Measurements from ENCODE around the gene C10orf62. TPM values are rescaled to one million over a fixed set of nuclear protein-coding genes. Genes with fewer than 3 reads are reported as not detected.

The C10orf62 gene
- total and polyA plus RNA-seq, 12 donors: 0.26 to 2.3 (median 0.90) TPM; not detected in 3

DNA sequence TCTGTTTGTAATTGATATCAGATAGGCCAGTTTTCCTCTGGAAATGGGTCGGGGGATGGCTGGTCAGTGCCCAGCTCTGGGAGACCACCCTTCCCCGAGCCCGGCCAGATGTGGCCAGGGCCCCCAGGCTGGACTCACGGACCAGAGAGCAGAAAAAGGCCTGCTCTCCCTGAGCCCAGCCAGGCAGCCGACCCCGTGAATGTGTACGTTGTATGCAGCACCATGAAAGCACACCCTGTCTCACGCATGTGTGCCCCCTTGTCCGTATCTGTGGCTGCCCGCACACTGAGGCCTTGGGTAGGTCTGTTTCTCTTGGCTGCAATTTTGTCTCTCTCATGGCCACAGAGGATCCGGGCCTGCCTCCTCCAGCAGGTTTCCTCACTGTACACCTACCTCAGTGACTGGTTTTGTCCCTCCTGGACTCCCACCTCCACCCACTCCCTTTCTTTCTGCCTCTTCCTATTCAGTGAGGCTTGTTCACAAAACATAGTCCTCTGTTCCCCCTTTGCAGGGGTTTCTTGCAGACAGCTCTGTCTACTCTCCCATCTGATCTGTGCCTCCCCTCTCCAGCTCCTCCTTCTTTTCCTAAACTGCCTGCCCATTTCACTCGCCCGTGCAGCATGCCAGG lies 40.6 kb upstream of the C10orf62 start:
- Histone ChIP-seq H3K27me3 (no peaks in the 10 kb centered on the region), H3K4me3 (no peak overlapping the region), H3K4me1 (replicated peaks in 1 of 2) (no peaks in the 10 kb centered on the region), H3K9me3 (replicated peaks in 1 of 3) (no peaks in the 10 kb centered on the region), H3K36me3 (replicated peaks in 1 of 2) (no peaks in the 10 kb centered on the region), H3K27ac (no peak overlapping the region)
- WGBS, 4 donors: 83 to 87% (median 87%) methylated on average over 7 to 13 of the region's 13 CpGs
- intact Hi-C loops (cut with DNase I): no loop called here
- TF ChIP-seq, protein P1, sequence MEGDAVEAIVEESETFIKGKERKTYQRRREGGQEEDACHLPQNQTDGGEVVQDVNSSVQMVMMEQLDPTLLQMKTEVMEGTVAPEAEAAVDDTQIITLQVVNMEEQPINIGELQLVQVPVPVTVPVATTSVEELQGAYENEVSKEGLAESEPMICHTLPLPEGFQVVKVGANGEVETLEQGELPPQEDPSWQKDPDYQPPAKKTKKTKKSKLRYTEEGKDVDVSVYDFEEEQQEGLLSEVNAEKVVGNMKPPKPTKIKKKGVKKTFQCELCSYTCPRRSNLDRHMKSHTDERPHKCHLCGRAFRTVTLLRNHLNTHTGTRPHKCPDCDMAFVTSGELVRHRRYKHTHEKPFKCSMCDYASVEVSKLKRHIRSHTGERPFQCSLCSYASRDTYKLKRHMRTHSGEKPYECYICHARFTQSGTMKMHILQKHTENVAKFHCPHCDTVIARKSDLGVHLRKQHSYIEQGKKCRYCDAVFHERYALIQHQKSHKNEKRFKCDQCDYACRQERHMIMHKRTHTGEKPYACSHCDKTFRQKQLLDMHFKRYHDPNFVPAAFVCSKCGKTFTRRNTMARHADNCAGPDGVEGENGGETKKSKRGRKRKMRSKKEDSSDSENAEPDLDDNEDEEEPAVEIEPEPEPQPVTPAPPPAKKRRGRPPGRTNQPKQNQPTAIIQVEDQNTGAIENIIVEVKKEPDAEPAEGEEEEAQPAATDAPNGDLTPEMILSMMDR (IDR thresholded peaks at IDR 0.05): no peak
- no peak for TF ChIP-seq POLR2A (IDR thresholded peaks at IDR 0.05)
- no peak for DNase-seq

DNA sequence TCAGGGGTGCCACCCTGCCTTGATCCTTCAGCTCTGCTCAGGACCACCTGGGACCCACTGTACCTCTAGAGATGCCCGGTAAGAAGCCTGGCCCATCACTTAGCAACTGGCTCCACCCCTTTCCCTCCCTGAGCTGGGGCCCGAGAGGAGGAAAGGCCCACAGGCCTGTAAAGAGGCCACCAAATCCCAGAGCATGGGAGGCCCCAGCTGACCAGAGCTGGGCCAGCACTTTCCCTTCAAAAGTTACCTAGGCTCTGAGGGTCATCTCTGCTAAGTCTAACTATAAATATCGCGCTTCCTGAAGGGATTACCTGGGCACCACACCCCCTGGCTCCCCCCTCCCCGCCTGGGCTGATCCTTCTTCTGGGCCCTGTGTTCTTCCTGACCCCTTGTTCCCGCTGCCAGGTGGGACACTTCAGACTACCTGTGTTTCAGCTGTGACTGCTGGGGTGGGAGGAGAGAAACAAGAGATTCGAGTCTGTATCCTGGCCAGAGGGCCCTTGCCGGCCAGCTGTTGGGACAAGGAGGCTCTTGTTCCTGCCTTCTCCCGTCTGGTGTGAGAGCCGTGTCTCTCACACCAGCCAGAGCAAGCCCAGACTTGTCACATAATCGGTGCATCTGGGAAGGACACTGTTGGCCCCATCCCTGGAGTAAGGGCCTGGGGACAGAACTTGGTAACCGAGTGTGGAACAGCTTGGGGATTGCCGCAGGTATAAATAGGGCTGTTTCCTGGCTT lies 39.8 kb upstream of the C10orf62 start:
- no peaks in the 10 kb centered on the region for H3K4me1 ChIP-seq (replicated peaks in 1 of 2)
- H3K36me3 ChIP-seq (replicated peaks in 1 of 2): no peaks in the 10 kb centered on the region
- intact Hi-C loops (cut with DNase I): loop anchor here (5.0 kb wide), 1 partner anchor 87 kb away; no protein-coding TSS in a partner anchor
- no peaks in the 10 kb centered on the region for H3K9me3 ChIP-seq (replicated peaks in 1 of 3)
- H3K27ac ChIP-seq: peak overlapping the region in 1 of 5 donors; percentile 47
- DNase-seq: no peak
- TF ChIP-seq POLR2A (IDR thresholded peaks at IDR 0.05): no peak
- TF ChIP-seq, protein P1 (IDR thresholded peaks at IDR 0.05): no peak
- no peak overlapping the region for H3K4me3 ChIP-seq
- 75 to 78% (median 77%) methylated on average over 11 to 13 of the region's 13 CpGs for WGBS, 4 donors
- no peaks in the 10 kb centered on the region for H3K27me3 ChIP-seq

DNA sequence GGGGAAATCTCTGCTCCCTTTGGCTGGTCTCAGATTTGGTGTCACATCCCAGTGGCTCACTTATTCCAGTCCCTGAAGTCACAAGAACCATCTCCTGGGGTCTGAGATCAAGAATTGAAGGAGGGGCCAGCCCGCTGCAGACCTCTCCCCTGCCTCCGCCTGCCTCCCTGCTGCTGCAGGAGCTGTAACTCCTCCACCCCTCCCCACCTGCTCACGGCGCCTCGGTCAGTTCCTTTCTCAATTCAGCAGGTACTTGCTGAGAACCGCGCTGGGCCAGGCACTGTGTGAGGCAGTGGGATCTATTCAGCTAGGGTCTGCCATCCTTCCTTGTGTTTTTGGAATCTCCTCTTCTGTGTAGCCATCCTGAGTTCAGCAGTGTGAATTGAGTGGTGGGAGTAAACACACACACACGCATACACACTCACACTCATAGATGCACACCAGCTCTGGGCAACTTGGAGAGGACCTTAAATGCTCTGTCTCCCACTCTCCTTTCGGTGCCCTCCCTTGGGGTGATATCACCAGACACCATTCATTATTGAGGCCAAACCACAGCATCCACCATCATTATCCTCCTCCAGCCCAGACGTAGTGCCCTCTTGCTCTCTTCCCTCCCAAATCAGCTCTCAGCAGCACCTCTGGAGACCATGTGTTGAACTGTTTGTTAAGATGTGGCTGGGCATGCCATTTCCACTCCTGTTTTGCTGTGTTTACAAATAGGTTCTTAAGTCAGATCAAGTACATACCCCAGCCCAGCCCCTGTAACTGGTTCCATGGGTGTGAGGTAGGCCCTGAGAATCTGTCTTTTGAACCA lies 39.0 kb upstream of the C10orf62 start:
- Histone ChIP-seq H3K9me3 (replicated peaks in 1 of 3) (no peaks in the 10 kb centered on the region), H3K27me3 (no peaks in the 10 kb centered on the region), H3K4me1 (replicated peaks in 1 of 2) (no peaks in the 10 kb centered on the region), H3K4me3 (no peak overlapping the region), H3K36me3 (replicated peaks in 1 of 2) (no peaks in the 10 kb centered on the region), H3K27ac (no peak overlapping the region)
- TF ChIP-seq, protein P1 (IDR thresholded peaks at IDR 0.05): no peak
- TF ChIP-seq POLR2A (IDR thresholded peaks at IDR 0.05): no peak
- no peak for DNase-seq
- intact Hi-C loops (cut with DNase I): loop anchor here (5.0 kb wide), 1 partner anchor 88 kb away; no protein-coding TSS in a partner anchor
- 85 to 91% (median 87%) methylated on average over 10 of the region's 10 CpGs for WGBS, 4 donors

DNA sequence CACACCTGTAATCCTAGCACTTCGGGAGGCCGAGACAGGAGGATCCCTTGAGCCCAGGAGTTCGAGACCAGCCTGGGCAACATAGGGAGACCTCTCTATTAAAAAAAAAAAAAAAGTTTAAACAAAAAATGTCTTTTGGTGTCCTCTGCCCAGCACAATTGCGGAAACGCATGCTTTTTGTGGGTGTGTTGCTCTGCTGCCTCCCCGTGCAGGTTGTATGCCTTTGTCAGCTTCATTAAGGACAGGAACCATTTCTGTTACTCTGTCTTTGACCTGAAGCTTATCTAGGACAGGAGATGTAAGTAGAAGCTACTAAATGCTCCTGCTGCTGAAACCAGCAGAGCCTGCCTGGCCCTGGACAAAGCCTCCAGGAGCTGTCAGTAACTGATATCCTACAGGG lies 38.2 kb upstream of the C10orf62 start:
- peak in 1 of 7 donors; percentile 7 for DNase-seq
- H3K9me3 ChIP-seq (replicated peaks in 1 of 3): no peaks in the 10 kb centered on the region
- intact Hi-C loops (cut with DNase I): loop anchor here (5.0 kb wide), 1 partner anchor 89 kb away; no protein-coding TSS in a partner anchor
- no peaks in the 10 kb centered on the region for H3K4me1 ChIP-seq (replicated peaks in 1 of 2)
- H3K4me3 ChIP-seq: no peak overlapping the region
- no peak overlapping the region for H3K27ac ChIP-seq
- TF ChIP-seq, protein P1 (IDR thresholded peaks at IDR 0.05): no peak
- TF ChIP-seq POLR2A (IDR thresholded peaks at IDR 0.05): no peak
- H3K27me3 ChIP-seq: no peaks in the 10 kb centered on the region
- H3K36me3 ChIP-seq (replicated peaks in 1 of 2): no peaks in the 10 kb centered on the region
- WGBS, 4 donors: 84 to 92% (median 86%) methylated on average over 6 of the region's 6 CpGs

All from adrenal gland (tissue), 12 donors.